ENCODE results near the gene TMEM9.

DNA sequence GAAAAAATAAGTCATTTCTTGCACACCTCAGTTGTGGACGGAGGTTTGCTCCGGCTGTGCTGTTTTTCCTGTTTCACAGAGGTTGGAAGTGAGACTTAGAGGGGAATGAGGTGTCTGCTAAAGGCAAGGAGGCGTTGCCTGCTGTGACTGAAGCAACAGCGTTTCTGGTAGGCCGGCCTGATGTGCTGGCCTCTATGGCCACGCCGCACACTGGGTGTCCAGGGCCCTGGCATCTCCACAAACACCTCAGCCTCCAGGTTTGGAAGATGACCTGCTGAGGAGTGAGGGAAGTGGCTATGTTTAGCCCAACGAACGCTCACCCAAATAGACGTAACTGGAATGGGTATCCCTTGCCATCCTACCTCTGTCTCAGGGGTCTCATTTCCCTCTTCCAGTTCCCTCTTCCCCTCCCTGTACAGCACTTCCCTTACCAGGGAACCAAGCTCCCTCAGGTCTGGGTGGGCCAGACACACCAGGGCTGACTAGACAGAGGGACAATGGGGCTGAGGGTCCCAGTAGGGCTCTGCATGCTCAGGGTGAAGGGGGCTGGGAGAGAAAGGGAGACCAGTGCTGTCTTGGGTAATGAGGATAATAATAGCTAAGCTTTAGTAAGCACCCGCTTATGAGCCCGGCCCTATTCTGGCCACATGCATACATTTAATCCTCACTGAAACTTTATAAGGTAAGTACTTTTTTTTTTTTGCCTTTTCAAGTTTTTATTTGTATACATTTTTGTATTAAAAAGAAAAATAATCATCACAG is 53.9 kb downstream of the TMEM9 start:
- TF ChIP-seq, protein P1, sequence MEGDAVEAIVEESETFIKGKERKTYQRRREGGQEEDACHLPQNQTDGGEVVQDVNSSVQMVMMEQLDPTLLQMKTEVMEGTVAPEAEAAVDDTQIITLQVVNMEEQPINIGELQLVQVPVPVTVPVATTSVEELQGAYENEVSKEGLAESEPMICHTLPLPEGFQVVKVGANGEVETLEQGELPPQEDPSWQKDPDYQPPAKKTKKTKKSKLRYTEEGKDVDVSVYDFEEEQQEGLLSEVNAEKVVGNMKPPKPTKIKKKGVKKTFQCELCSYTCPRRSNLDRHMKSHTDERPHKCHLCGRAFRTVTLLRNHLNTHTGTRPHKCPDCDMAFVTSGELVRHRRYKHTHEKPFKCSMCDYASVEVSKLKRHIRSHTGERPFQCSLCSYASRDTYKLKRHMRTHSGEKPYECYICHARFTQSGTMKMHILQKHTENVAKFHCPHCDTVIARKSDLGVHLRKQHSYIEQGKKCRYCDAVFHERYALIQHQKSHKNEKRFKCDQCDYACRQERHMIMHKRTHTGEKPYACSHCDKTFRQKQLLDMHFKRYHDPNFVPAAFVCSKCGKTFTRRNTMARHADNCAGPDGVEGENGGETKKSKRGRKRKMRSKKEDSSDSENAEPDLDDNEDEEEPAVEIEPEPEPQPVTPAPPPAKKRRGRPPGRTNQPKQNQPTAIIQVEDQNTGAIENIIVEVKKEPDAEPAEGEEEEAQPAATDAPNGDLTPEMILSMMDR (IDR thresholded peaks at IDR 0.05), result no peak
- TF ChIP-seq POLR2A (IDR thresholded peaks at IDR 0.05), result no peak
